GM19193 (cell line): ENCODE data around the gene ANTKMT.
A peak's percentile ranks its signal among the peaks of the same experiment; 100 is the strongest.

Source experiments
- POLR2A ChIP-seq: IDR thresholded peaks from 4 replicates; pipeline ENCODE4 v1.6.1; 2011; ENCODE audit not compliant: insufficient read depth, insufficient read length; ENCODE audit errors: extremely low read depth

Gene ANTKMT

GRCh38 chr16:678858-679813 lies 41.8 kb upstream of the ANTKMT start:
- peak; percentile 13 for TF ChIP-seq POLR2A

GRCh38 chr16:679814-680624 lies 40.9 kb upstream of the ANTKMT start, which contains the start of gene STUB1:
Gene STUB1 (plus strand): TSS chr16:680410. CDS start chr16:680526, 116 bp downstream.
- TF ChIP-seq POLR2A: peak; percentile 82

- TF ChIP-seq POLR2A: no peak
Observed at GRCh38 chr16:680625-680945, 40.4 kb upstream of the ANTKMT start.

GRCh38 chr16:680967-681745 lies 39.8 kb upstream of the ANTKMT start:
- no peak for TF ChIP-seq POLR2A

GRCh38 chr16:681746-682427 lies 39.1 kb upstream of the ANTKMT start:
- no peak for TF ChIP-seq POLR2A

- no peak for TF ChIP-seq POLR2A
Observed at GRCh38 chr16:682493-683395, 38.2 kb upstream of the ANTKMT start.

GRCh38 chr16:683396-684070 lies 37.4 kb upstream of the ANTKMT start:
- TF ChIP-seq POLR2A: no peak

GRCh38 chr16:684071-684794 lies 36.7 kb upstream of the ANTKMT start, which contains the start of gene JMJD8:
Gene JMJD8 (minus strand): TSS chr16:684334. CDS start chr16:684319, 15 bp downstream.
- peak; percentile 91 for TF ChIP-seq POLR2A

GRCh38 chr16:684961-685696 lies 35.8 kb upstream of the ANTKMT start:
- no peak for TF ChIP-seq POLR2A

GRCh38 chr16:685967-686366 lies 35.0 kb upstream of the ANTKMT start:
- TF ChIP-seq POLR2A: no peak

- TF ChIP-seq POLR2A: no peak
Observed at GRCh38 chr16:686459-687260, 34.3 kb upstream of the ANTKMT start.
